IMR-90 (cell line): Measurements from ENCODE around the gene FKBP7. TPM values are rescaled to one million over a fixed set of nuclear protein-coding genes. Genes with fewer than 3 reads are reported as not detected.

Source experiments
- ATAC-seq: fragments of 200-7000 bp; cut with Tn5 transposase; 2 replicates; pipeline ENCODE4 v1.9.1; 2020; ENCODE audit warnings: low read depth, mild to moderate bottlenecking, moderate library complexity
- BruUV-seq: library from RNA; stranded (reverse); fragments of 400-500 nt; replicated peaks from 2 replicates; lab custom pipeline; 2021; lab: Mats Ljungman, UMichigan
- CTCF ChIA-PET: fragments of 300-600 bp; formaldehyde crosslinking; extraction: SDS; loops from one replicate; lab custom pipeline; 2021; ENCODE audit warnings: antibody characterized with exemption; lab: Yijun Ruan, JAX
- POLR2A ChIA-PET: fragments of 300-600 bp; sonication (Branson Sonifier 250); formaldehyde crosslinking; loops from one replicate; lab custom pipeline; 2022; ENCODE audit warnings: antibody characterized with exemption; ENCODE audit not compliant: unreplicated experiment; lab: Charles Lee
- DNase-seq: peaks from one replicate; pipeline ENCODE4 v3.0.0; 2013
- H2AFZ ChIP-seq: replicated peaks from 2 replicates; pipeline ENCODE3; 2013; ENCODE audit warnings: low read length, mild to moderate bottlenecking; ENCODE audit not compliant: poor library complexity
- H2AK5ac ChIP-seq: 2 replicates; pipeline ENCODE4 v1.6.1; 2013; ENCODE audit warnings: low read depth, low read length, inconsistent platforms
- H2AK9ac ChIP-seq: replicated peaks from 2 replicates; pipeline ENCODE3; 2013; ENCODE audit warnings: mild to moderate bottlenecking, low read depth, low read length, moderate library complexity; ENCODE audit not compliant: poor library complexity
- H2BK120ac ChIP-seq: 2 replicates; pipeline ENCODE4 v1.6.1; 2013; ENCODE audit warnings: low read depth, low read length, inconsistent platforms
- H2BK15ac ChIP-seq: 3 replicates; pipeline ENCODE4 v1.6.1; 2013; ENCODE audit warnings: low read depth, low read length, inconsistent platforms
- H2BK20ac ChIP-seq: 2 replicates; pipeline ENCODE4 v1.6.1; 2013; ENCODE audit warnings: low read depth, mild to moderate bottlenecking, inconsistent platforms, low read length, moderate library complexity
- H2BK5ac ChIP-seq: 2 replicates; pipeline ENCODE4 v1.6.1; 2013; ENCODE audit warnings: mild to moderate bottlenecking, low read depth, low read length, inconsistent platforms; ENCODE audit not compliant: poor library complexity, severe bottlenecking
- H3K14ac ChIP-seq: replicated peaks from 2 replicates; pipeline ENCODE4 v1.6.1; 2013; ENCODE audit warnings: low read depth, low read length, inconsistent platforms
- H3K18ac ChIP-seq: 2 replicates; pipeline ENCODE4 v1.6.1; 2013; ENCODE audit warnings: low read depth, low read length, control low read depth
- H3K23ac ChIP-seq: 2 replicates; pipeline ENCODE4 v1.6.1; 2013; ENCODE audit warnings: low read depth, low read length, inconsistent platforms
- H3K27ac ChIP-seq: 2 replicates; pipeline ENCODE4 v1.5.1; 2013; ENCODE audit warnings: mild to moderate bottlenecking, control low read depth, low read length; ENCODE audit not compliant: insufficient read depth
- H3K27me3 ChIP-seq: 2 replicates; pipeline ENCODE4 v1.6.1; 2013; ENCODE audit warnings: low read length; ENCODE audit not compliant: control insufficient read depth, insufficient read depth
- H3K36me3 ChIP-seq: 2 replicates; pipeline ENCODE4 v1.6.1; 2013; ENCODE audit warnings: low read length, mixed read lengths; ENCODE audit not compliant: control insufficient read depth, insufficient read depth
- H3K4ac ChIP-seq: 2 replicates; pipeline ENCODE4 v1.6.1; 2013; ENCODE audit warnings: low read depth, low read length, inconsistent platforms
- H3K4me1 ChIP-seq: 2 replicates; pipeline ENCODE4 v1.6.1; 2013; ENCODE audit warnings: low read length, mixed read lengths; ENCODE audit not compliant: control insufficient read depth, insufficient read depth
- H3K4me2 ChIP-seq: 2 replicates; pipeline ENCODE4 v1.6.1; 2013; ENCODE audit warnings: low read depth, mild to moderate bottlenecking, control low read depth, low read length, moderate library complexity
- H3K4me3 ChIP-seq: 2 replicates; pipeline ENCODE4 v1.5.1; 2013; ENCODE audit warnings: low read depth, mild to moderate bottlenecking, control low read depth, low read length, moderate library complexity; ENCODE audit not compliant: insufficient read depth
- H3K56ac ChIP-seq: 2 replicates; pipeline ENCODE4 v1.6.1; 2013; ENCODE audit warnings: low read length, inconsistent platforms; ENCODE audit not compliant: insufficient read depth; ENCODE audit errors: extremely low read depth
- H3K79me1 ChIP-seq, 2 experiments: 2 replicates each; pipeline ENCODE4 v1.6.1; 2013; ENCODE audit warnings: low read length in 2 of 2, inconsistent platforms in 1 of 2, low read depth in 1 of 2
- H3K9ac ChIP-seq: 2 replicates; pipeline ENCODE4 v1.6.1; 2013; ENCODE audit warnings: low read depth, low read length, control low read depth
- H3K9me1 ChIP-seq: 2 replicates; pipeline ENCODE4 v1.6.1; 2013; ENCODE audit warnings: low read length, inconsistent platforms; ENCODE audit not compliant: insufficient read depth
- H3K9me3 ChIP-seq: 2 replicates; pipeline ENCODE4 v1.6.1; 2013; ENCODE audit warnings: low read length; ENCODE audit not compliant: control insufficient read depth, insufficient read depth
- H4K20me1 ChIP-seq: 2 replicates; pipeline ENCODE4 v1.6.1; 2013; ENCODE audit warnings: low read length, inconsistent platforms; ENCODE audit not compliant: insufficient read depth
- H4K5ac ChIP-seq: 2 replicates; pipeline ENCODE4 v1.6.1; 2013; ENCODE audit warnings: mild to moderate bottlenecking, low read depth, low read length, control low read depth
- H4K8ac ChIP-seq, 2 experiments: 2 replicates each; pipeline ENCODE4 v1.6.1; 2013; ENCODE audit warnings: low read depth in 2 of 2, low read length in 2 of 2, control low read depth in 1 of 2, inconsistent platforms in 1 of 2
- H4K91ac ChIP-seq: 2 replicates; pipeline ENCODE4 v1.6.1; 2013; ENCODE audit warnings: low read depth, low read length, inconsistent platforms; ENCODE audit not compliant: insufficient read depth
- CEBPB ChIP-seq: IDR thresholded peaks from 2 replicates; pipeline ENCODE4 v1.6.1; 2012; ENCODE audit warnings: low read depth, low read length, improper control_type of control experiment
- CHD1 ChIP-seq: IDR thresholded peaks from 2 replicates; pipeline ENCODE4 v1.6.1; 2012; ENCODE audit warnings: low read depth, low read length, improper control_type of control experiment
- CTCF ChIP-seq: conservative IDR thresholded peaks from 2 replicates; pipeline ENCODE4 v1.5.1; 2012; ENCODE audit warnings: mild to moderate bottlenecking, low read depth, low read length, improper control_type of control experiment
- FOS ChIP-seq: fragments of 150-350 bp; IDR thresholded peaks from 2 replicates; pipeline ENCODE4 v1.6.1; 2016; ENCODE audit warnings: low read depth, low read length
- MAFK ChIP-seq: IDR thresholded peaks from 2 replicates; pipeline ENCODE4 v1.6.1; 2012; ENCODE audit warnings: low read depth, low read length, improper control_type of control experiment
- MAZ ChIP-seq: IDR thresholded peaks from 2 replicates; pipeline ENCODE4 v1.6.1; 2012; ENCODE audit warnings: low read depth, mild to moderate bottlenecking, low read length, improper control_type of control experiment, moderate library complexity, borderline replicate concordance
- NFE2L2 ChIP-seq: fragments of 150-350 bp; IDR thresholded peaks from 2 replicates; pipeline ENCODE4 v1.6.1; 2016; ENCODE audit warnings: low read depth, mild to moderate bottlenecking, low read length
- POLR2A ChIP-seq: IDR thresholded peaks from 2 replicates; pipeline ENCODE4 v1.6.1; 2012; ENCODE audit warnings: mild to moderate bottlenecking, low read depth, low read length
- RCOR1 ChIP-seq: IDR thresholded peaks from 2 replicates; pipeline ENCODE4 v1.6.1; 2012; ENCODE audit warnings: mild to moderate bottlenecking, low read length, improper control_type of control experiment; ENCODE audit not compliant: insufficient replicate concordance
- SMC3 ChIP-seq: fragments of 150-350 bp; IDR thresholded peaks from 2 replicates; pipeline ENCODE4 v1.6.1; 2016; ENCODE audit warnings: low read depth, mild to moderate bottlenecking, antibody characterized with exemption, low read length, moderate library complexity
- USF2 ChIP-seq: fragments of 150-350 bp; IDR thresholded peaks from 2 replicates; pipeline ENCODE4 v1.6.1; 2017; ENCODE audit warnings: mild to moderate bottlenecking, antibody characterized with exemption, low read length, low read depth
- WGBS, 2 experiments: methylation state at CpG; one replicate each; pipeline versions ENCODE4 v1.1.5 to v1.1.7; 2013; ENCODE audit warnings: missing lambda C conversion rate in 2 of 2; ENCODE audit not compliant: insufficient read length in 1 of 2; ENCODE audit errors: extremely low coverage in 2 of 2; 5-methylcytosine and 5-hydroxymethylcytosine counted together
- dilution Hi-C: fragments of 300-500 bp; cut with HindIII; formaldehyde crosslinking; loops from one replicate; pipeline ENCODE4 v1.14.3; 2018; ENCODE audit warnings: low sequenced_read_pairs; ENCODE audit not compliant: unreplicated experiment
- in situ Hi-C: fragments of 300-500 bp; cut with MboI; formaldehyde crosslinking; loops from 3 replicates; pipeline ENCODE4 v1.14.3; 2019; ENCODE audit warnings: low sequenced_read_pairs, inconsistent platforms, mixed read lengths
- intact Hi-C: fragments of 100-400 bp; cut with micrococcal nuclease; formaldehyde crosslinking; loops from 2 replicates; pipeline ENCODE4 v1.10.0; 2022
- polyA plus RNA-seq, 3 experiments: library from polyadenylated mRNA; depleted of rRNA; stranded (reverse); fragments of >200 nt; gene quantifications; 2 replicates each; pipeline ENCODE4 v1.2.3, GENCODE V29; 2012; ENCODE audit warnings: low replicate concordance in 1 of 3
- total RNA-seq: library from RNA; depleted of rRNA; stranded (reverse); fragments of >200 nt; gene quantifications from 2 replicates; pipeline ENCODE4 v1.2.3, GENCODE V29; 2012

The FKBP7 gene
- total and polyA plus RNA-seq, 2 of the 4 experiments (the other 2 are of a cell fraction): 32.6 to 51.0 TPM

- H4K20me1 ChIP-seq: no peaks in the 10 kb centered on the region
- dilution Hi-C loops (no loop called here), in situ Hi-C loops (no loop called here), intact Hi-C loops (no loop called here)
- no CpG with 5 or more reads among the region's 5 CpGs for WGBS, 2 experiments
- no peak overlapping the region for H3K14ac ChIP-seq
- no peak overlapping the region for H2BK20ac ChIP-seq
- H3K23ac ChIP-seq: no peak overlapping the region
- no peak overlapping the region for H4K91ac ChIP-seq
- DNase-seq (no peak), ATAC-seq (no peak)
- H2AK9ac ChIP-seq: no peak overlapping the region
- H3K79me1 ChIP-seq: peaks cover 20 to 21% of the 10 kb centered on the region in 2 experiments
- H3K4me1 ChIP-seq: peaks cover 5% of the 10 kb centered on the region
- H3K9ac ChIP-seq: no peak overlapping the region
- H4K8ac ChIP-seq: no peak overlapping the region
- no peak overlapping the region for H3K4me3 ChIP-seq
- no peak overlapping the region for H4K5ac ChIP-seq
- POLR2A ChIA-PET: no interaction called here
- TF ChIP-seq FOS: no peak
- no peak for TF ChIP-seq USF2
- TF ChIP-seq NFE2L2: no peak
- no peak for TF ChIP-seq POLR2A
- no peak for TF ChIP-seq RCOR1
- TF ChIP-seq SMC3: no peak
- no peak for TF ChIP-seq MAZ
- TF ChIP-seq MAFK: no peak
- no peak for TF ChIP-seq CHD1
- no peak for TF ChIP-seq CEBPB
- no peak for TF ChIP-seq CTCF
- no peak overlapping the region for H2BK5ac ChIP-seq
- no peaks in the 10 kb centered on the region; the same call in 1 of the 2 replicates for H3K9me1 ChIP-seq
- H3K27me3 ChIP-seq: no peaks in the 10 kb centered on the region
- H3K18ac ChIP-seq: no peak overlapping the region
- no peak overlapping the region for H3K4ac ChIP-seq
- H3K4me2 ChIP-seq: no peak overlapping the region
- no TSS peak for BruUV-seq
- no peak overlapping the region for H2BK15ac ChIP-seq
- H2AFZ ChIP-seq: no peak overlapping the region
- H3K27ac ChIP-seq: no peak overlapping the region
- no peak overlapping the region for H2AK5ac ChIP-seq
- no peaks in the 10 kb centered on the region for H3K9me3 ChIP-seq
- H3K36me3 ChIP-seq: no peaks in the 10 kb centered on the region
- CTCF ChIA-PET: no interaction called here
- no peak overlapping the region for H2BK120ac ChIP-seq
- H3K56ac ChIP-seq: no peak overlapping the region
These were observed 3.8 kb downstream of the FKBP7 start for GRCh38 chr2:178474560-178474959.
